HG03159 (cell line): ENCODE measurements around the gene DNPEP.
A peak's percentile ranks its signal among the peaks of the same experiment; 100 is the strongest.

Source experiments
- ATAC-seq: cut with Tn5 transposase; IDR thresholded peaks from one replicate; pipeline ENCODE4 v1.9.1; 2021; ENCODE audit warnings: mild to moderate bottlenecking, moderate library complexity; ENCODE audit not compliant: unreplicated experiment

The DNPEP gene

DNA sequence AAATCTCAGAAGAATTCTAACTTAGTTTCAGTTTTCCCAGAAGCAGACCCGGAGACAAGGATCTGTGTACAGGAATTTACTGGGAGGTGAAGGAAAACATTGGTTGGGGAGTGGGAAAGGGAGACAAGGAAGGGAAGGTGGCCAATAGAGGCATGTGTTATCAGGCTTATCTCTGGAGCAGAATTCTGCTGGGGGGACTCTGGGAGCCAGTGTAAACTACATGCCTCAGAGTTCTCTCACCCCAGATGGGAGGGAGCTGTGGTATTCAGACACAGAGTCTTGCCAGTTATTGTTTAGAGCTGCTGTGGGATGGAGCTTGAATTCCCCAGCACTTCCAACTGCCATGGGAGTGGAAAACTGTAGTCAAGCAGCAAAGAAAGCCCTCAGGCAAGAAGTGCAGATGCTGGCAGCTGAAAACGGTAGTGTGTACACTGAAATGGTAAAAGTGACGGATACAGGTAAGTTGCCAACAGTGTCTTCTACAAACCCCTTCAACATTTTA is 19.0 kb downstream of the DNPEP start:
- ATAC-seq, result no peak

DNA sequence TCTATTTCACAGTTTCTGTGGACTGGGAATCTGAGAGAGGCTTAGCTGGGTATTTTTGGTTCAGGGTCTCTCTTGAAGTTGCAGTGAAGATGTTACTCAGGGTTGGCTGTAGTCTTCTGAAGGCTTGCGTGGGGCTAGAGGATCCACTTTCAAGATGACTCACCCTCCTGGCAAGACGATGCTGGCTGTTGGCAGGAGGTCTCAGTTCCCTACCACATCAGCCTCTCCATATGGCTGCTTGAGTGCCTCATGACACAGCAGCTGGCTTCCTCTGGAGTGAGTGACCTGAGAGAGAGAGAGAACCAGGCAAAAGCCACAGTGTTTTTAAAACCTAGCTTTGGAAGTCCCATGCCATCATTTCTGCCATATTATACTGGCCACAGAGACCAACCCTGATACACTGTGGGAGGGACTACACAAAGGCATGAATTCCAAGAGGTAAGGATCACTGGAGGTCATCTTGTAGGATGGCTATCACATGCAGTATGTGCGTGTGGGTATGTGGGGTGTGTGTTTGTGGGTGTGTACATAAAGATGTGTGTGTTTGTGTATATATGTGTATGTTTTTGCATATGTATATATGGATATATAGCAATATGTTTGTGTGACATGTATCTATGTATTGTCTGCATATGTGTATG is 25.1 kb downstream of the DNPEP start:
- ATAC-seq, result peak; percentile 83

GRCh38 chr2:219362072-219362471 is 25.6 kb downstream of the DNPEP start:
- no peak for ATAC-seq

- no peak for ATAC-seq
These were observed 29.3 kb downstream of the DNPEP start for GRCh38 chr2:219358170-219359075.

- ATAC-seq, result no peak
These were observed 30.9 kb downstream of the DNPEP start for GRCh38 chr2:219356834-219357233.

DNA sequence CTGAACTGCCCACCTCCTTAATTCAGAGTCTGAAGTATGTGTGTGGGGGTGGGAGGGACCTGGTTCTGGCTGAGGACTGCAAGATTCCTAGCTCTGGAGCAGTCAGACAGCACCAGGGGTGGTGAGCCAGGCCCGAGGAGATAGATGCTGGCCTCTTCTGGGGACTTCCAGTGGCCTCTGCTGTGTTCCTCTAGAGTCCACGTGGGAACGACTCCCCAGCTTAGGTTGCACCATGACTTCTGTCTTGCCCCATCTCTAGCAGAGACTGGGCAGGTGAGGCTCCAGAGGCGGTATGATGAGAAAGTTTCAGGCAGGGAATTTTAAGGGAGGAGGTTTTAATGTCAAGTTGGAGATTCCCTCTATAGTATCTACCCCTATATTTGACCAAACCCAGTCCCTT is 33.1 kb downstream of the DNPEP start:
- ATAC-seq, result no peak

- no peak for ATAC-seq
These were observed 34.6 kb downstream of the DNPEP start for GRCh38 chr2:219353129-219353528.

DNA sequence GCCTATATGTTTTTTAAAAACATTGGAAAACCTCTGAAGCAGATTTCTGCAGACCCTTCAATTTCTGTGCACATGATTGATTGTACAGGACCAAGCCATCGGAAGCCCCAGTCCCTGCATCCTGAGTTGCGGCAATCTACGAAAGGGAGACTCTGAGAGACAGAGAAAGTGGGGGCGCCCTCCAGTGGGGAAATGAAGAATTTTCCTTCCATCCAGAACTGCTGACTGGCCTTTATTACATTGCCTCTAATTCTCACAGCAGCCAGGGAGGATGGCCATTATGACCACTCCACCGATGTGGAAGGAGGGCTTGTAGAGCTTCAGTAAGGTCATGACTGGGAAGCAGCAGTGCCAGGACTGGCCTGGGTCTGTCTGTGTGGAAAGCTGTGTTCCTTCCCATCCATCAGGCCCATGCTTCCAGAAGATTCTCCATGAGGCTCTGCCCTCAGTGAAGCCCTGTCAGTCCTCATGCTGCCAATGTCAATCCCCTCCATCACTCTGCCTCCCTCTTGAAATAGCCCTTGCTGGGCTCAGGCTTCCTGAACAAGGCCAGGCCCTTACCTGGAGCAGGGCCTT is 35.2 kb downstream of the DNPEP start:
- ATAC-seq, result no peak

DNA sequence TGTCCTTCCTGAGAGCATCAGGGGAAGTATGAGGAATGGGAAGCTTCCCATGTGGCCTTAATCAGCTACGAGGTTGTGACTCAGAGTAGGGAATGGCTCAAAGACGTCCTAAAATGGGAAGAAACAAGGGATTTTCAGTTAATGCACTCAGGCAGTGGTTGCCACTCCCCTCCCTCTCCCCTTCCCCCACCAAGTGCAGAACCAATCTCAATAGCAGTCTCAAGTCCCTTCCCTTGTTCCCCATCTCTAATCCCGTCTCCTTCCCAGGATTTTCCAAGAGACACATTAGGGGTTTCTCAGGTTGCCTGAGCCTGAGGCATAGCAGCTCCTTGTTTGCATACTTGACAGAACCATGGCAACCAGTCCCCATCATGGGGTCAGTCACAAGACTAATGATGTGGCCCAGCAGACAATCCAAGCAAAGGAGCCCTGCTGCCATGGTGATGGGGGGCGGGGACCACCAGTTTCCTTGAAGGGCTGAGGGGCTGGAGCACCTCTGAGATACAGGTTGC is 36.9 kb downstream of the DNPEP start:
- ATAC-seq, result no peak

- no peak for ATAC-seq
These were observed 37.5 kb downstream of the DNPEP start for GRCh38 chr2:219350215-219350614.

GRCh38 chr2:219344751-219345430 is 42.8 kb downstream of the DNPEP start:
- no peak for ATAC-seq

GRCh38 chr2:219335373-219335786 is 52.3 kb downstream of the DNPEP start:
- ATAC-seq, result no peak

DNA sequence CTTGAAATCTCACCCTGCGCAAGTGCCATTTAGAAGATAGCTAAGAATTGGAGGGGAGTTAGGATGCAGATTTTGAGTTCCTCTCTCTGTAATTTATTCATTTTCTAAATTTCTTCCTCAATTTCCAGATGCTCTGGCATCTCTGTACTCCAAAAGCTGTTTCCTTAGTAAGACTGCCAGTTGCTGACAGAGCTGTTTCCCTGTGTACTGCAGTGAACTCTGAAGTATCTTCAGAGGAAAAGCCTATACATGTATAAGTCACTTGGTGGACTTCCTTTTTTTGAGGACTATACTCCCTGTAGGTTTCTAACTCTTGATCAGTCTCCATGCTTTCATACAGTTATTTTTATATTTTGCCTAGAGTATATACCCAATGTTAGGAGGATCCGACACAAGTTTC is 53.6 kb downstream of the DNPEP start:
- ATAC-seq, result no peak

- no peak for ATAC-seq
These were observed 55.2 kb downstream of the DNPEP start, which contains the start of gene RESP18 for GRCh38 chr2:219332542-219332941. RESP18 (minus strand) TSS chr2:219332744.

DNA sequence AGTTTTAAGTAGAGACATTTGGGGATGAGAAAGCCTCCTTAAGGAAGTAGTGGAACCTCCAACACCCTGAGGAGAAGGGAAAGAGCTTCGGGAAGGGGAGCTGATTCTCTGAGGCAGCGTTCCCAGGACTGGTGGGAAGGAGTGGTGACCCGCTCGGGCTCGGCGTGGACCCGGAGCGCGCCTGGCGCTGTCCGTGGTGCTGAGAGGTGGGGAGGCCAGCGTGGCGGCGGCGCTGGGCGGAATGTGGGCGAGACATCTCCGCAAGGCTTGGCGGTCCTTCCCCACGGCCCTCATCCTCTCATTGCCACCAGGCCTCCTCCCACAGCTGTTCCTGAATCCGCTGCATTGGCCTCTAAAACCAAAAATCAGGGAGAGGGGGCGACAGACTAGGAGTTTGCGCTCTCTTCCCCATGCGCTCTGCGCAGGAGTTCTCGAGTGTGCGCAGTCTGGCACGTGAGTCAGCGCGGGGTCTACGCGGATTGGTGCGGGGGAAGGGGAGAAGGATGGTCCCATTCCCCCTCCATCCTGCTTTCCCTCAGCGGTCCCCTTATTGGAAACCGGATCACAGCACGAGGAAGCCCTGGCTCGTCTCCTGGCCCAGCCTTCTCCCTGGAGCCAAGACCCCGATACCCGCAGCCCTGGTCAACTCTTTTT is 56.0 kb downstream of the DNPEP start:
- no peak for ATAC-seq

- ATAC-seq, result no peak
These were observed 60.0 kb downstream of the DNPEP start for GRCh38 chr2:219327719-219328118.

DNA sequence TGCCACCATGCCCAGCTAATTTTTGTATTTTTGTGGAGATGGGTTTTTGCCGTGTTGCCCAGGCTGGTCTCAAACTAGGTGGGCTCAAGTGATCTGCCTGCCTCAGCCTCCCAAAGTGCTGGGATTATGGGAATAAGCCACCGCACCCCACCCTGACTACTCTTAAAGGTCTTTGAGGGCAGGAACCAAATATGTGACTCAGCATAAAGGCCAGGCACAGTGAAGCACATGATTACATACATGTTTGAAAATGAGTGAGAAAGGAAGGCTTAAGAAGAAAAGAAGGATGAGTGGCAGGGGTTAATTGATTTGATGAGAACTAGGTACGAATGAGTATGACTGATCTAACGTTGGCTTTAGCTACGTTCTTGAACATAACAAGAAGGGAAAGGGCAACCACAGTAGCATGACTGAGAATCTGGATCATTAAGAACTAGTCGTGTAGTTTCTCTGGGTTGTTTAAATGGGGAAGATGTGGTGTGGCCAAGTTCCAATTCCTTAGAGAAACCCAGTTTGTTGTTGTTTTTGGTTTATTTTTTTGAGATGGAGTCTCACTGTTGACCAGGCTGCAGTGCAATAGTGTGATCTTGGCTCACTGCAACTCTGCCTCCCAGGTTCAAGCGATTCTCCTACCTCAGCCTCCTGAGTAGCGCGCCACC is 61.9 kb downstream of the DNPEP start:
- no peak for ATAC-seq

DNA sequence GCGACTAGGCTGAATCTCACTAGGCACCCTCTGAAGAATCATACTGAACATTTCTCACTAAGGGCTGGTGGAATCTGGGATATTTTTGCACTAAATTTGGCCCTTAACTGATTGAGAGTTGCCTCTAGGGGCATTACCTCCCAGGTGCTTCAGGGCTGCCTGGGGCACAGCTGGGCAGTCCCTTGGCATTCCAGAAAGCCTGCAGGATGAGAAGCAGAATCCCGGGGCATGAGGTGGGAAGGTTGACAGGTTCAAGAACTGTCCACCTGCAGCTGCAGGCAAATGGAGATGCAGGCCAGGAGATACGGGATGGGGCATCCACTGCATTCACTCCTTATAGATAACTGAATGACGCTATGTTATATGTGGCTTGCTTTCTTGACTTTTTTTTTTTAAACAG is 62.6 kb downstream of the DNPEP start:
- ATAC-seq, result no peak

- no peak for ATAC-seq
These were observed 64.3 kb downstream of the DNPEP start for GRCh38 chr2:219323434-219323833.
